Measurements from ENCODE around the gene DAPK2.

The DAPK2 gene

DNA sequence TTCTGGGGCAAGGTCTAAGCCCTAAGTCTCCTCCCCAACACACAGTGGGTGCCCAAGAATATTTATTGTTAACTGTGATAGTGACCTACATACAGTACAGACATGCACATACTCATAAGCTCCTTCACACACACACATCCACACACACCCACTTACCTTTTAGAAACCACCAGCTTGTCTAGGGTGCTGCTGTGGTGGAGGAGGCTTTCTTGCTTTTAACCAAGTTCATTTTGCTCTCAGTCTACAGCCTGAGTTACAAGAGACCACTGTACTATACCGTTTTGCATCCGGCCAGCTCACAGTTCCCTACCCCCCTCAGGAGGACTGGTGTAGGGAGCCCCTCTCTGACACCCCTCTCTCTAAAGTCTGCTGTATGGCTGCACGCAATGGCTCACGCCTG lies 16.7 kb downstream of the DAPK2 start:
- no peak for TF ChIP-seq POLR2A (IDR thresholded peaks at IDR 0.05; ENCODE audit: extremely low read depth, insufficient read length)
- TF ChIP-seq, protein P1, sequence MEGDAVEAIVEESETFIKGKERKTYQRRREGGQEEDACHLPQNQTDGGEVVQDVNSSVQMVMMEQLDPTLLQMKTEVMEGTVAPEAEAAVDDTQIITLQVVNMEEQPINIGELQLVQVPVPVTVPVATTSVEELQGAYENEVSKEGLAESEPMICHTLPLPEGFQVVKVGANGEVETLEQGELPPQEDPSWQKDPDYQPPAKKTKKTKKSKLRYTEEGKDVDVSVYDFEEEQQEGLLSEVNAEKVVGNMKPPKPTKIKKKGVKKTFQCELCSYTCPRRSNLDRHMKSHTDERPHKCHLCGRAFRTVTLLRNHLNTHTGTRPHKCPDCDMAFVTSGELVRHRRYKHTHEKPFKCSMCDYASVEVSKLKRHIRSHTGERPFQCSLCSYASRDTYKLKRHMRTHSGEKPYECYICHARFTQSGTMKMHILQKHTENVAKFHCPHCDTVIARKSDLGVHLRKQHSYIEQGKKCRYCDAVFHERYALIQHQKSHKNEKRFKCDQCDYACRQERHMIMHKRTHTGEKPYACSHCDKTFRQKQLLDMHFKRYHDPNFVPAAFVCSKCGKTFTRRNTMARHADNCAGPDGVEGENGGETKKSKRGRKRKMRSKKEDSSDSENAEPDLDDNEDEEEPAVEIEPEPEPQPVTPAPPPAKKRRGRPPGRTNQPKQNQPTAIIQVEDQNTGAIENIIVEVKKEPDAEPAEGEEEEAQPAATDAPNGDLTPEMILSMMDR (IDR thresholded peaks at IDR 0.05; ENCODE audit: low read depth, low read length) = no peak
- no peak for TF ChIP-seq MYC (IDR thresholded peaks at IDR 0.05; ENCODE audit: low read depth, low read length)
- TF ChIP-seq, protein P2, sequence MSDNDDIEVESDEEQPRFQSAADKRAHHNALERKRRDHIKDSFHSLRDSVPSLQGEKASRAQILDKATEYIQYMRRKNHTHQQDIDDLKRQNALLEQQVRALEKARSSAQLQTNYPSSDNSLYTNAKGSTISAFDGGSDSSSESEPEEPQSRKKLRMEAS (IDR thresholded peaks at IDR 0.05; ENCODE audit: low read depth, low read length) = no peak
- no peak for DNase-seq (ENCODE audit: low read depth)
- no peak overlapping the region for H3K4me3 ChIP-seq (ENCODE audit: low read depth, low read length)

DNA sequence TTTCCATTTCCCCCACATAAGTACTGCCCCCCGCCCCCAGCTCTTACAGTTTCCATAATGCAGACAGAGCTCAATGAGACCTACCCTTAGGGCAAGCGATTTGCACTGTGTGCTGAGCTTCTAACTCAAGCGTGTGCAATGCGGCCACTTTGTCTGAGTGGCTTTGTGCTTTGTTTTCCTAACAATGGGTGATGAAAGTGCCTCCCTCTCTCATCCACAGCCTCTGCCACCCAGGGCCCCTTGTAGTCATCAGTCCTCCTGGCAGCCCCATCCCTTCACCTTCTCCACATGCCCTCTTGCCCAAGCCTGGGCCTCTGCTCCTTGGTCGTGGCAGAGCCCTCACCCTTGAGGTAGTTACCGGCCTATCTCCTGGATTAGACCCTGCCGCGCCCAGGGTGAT lies 17.2 kb downstream of the DAPK2 start:
- no peak overlapping the region for H3K4me3 ChIP-seq (ENCODE audit: low read depth, low read length)
- no peak for DNase-seq (ENCODE audit: low read depth)
- TF ChIP-seq, protein P2 (IDR thresholded peaks at IDR 0.05; ENCODE audit: low read depth, low read length) = no peak
- TF ChIP-seq, protein P1 (IDR thresholded peaks at IDR 0.05; ENCODE audit: low read depth, low read length) = no peak
- TF ChIP-seq POLR2A (IDR thresholded peaks at IDR 0.05; ENCODE audit: extremely low read depth, insufficient read length) = no peak
- TF ChIP-seq MYC (IDR thresholded peaks at IDR 0.05; ENCODE audit: low read depth, low read length) = no peak

DNA sequence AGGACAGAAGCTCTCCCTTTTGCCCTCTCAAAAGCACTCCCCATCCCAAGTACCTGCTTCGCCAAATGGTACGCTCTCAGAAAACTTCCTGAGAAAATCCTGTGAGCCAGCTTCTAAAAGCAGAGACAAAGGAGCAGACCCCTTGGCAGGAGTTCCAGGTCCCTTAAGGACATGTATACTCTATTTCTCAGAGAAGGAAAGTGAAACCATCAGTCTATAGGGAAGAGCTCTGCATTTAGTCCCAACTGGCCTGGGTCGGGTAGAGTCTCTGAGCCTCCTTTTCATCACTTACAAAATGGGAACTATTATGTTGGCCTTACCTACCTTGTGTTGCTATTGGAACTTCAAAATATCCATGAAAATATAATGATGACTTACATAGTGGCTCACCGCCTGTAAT lies 19.7 kb downstream of the DAPK2 start:
- no peak for DNase-seq (ENCODE audit: low read depth)
- TF ChIP-seq MYC (IDR thresholded peaks at IDR 0.05; ENCODE audit: low read depth, low read length) (no peak), POLR2A (IDR thresholded peaks at IDR 0.05; ENCODE audit: extremely low read depth, insufficient read length) (no peak)
- TF ChIP-seq, protein P2 (IDR thresholded peaks at IDR 0.05; ENCODE audit: low read depth, low read length) = no peak
- TF ChIP-seq, protein P1 (IDR thresholded peaks at IDR 0.05; ENCODE audit: low read depth, low read length) = no peak
- H3K4me3 ChIP-seq (ENCODE audit: low read depth, low read length) = no peak overlapping the region

DNA sequence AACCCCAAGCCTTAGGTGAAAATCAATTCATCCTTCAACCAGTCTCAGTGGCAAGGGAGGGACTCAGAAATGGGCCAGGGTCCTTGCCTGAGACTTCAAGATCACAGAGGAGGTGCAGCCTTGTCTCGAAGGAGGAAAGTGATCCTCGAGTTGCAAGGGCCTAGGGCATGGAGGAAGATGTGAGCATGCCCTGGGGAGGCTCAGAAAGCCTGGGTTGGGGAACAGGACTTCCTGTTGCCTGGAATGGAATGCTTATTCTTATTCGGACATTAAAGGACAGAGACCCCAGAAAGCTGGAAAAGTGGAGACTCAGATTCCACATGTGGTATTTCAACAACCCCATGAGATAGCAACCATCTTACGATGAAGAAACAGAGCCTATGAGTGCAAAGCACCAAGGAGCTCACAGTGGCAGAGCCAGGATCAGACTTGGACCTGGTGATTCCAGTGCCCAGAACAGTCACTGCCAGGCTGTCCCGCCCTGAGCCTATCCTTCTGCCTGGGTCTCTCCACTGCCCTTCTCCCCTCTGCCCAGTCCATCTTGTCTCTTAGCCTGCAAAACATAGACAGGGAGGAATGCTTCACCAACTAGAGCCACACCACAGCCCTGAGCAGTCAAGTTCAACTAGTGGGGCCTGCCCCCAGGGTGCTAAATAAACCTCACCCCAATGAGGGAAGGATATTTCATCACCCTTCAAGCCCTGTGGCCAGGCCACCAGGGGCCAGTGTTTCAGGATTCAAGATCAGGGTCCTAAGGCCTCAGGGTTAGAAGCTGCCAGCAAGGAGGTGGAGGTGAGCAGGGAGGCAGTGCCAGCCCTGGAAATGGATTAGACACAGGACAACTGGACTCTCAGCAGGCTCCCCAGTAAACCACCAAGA lies 21.9 kb downstream of the DAPK2 start:
- H3K4me3 ChIP-seq (ENCODE audit: low read depth, low read length) = no peak overlapping the region
- peak; percentile 83 for DNase-seq (ENCODE audit: low read depth)
- TF ChIP-seq, protein P2 (IDR thresholded peaks at IDR 0.05; ENCODE audit: low read depth, low read length) = no peak
- no peak for TF ChIP-seq POLR2A (IDR thresholded peaks at IDR 0.05; ENCODE audit: extremely low read depth, insufficient read length)
- TF ChIP-seq MYC (IDR thresholded peaks at IDR 0.05; ENCODE audit: low read depth, low read length) = no peak
- TF ChIP-seq, protein P1 (IDR thresholded peaks at IDR 0.05; ENCODE audit: low read depth, low read length) = peak; percentile 34

DNA sequence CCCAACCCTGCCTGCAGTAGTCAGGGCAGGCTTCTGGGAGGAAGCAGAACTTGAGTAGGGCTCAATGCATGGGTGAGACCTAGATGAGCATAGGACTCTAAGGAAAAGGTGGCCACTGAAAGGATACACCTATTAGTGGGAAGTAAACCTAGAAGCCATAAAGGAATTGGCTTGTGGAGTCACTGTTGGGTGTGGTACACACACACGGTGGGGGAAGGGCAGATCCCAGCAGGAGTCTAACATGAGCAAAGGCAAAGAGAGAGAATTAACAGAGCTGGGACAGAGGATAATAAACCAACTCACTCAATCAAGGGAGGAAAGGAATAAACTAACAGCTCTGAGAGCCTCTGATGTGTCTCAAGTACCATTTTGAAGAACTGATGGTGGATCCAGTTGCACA lies 23.1 kb downstream of the DAPK2 start:
- no peak for DNase-seq (ENCODE audit: low read depth)
- TF ChIP-seq, protein P2 (IDR thresholded peaks at IDR 0.05; ENCODE audit: low read depth, low read length) = no peak
- TF ChIP-seq POLR2A (IDR thresholded peaks at IDR 0.05; ENCODE audit: extremely low read depth, insufficient read length) (no peak), MYC (IDR thresholded peaks at IDR 0.05; ENCODE audit: low read depth, low read length) (no peak)
- TF ChIP-seq, protein P1 (IDR thresholded peaks at IDR 0.05; ENCODE audit: low read depth, low read length) = no peak
- no peak overlapping the region for H3K4me3 ChIP-seq (ENCODE audit: low read depth, low read length)
